Measurements from ENCODE around the gene GFY.
A peak's percentile ranks its signal among the peaks of the same experiment; 100 is the strongest.

Gene GFY

DNA sequence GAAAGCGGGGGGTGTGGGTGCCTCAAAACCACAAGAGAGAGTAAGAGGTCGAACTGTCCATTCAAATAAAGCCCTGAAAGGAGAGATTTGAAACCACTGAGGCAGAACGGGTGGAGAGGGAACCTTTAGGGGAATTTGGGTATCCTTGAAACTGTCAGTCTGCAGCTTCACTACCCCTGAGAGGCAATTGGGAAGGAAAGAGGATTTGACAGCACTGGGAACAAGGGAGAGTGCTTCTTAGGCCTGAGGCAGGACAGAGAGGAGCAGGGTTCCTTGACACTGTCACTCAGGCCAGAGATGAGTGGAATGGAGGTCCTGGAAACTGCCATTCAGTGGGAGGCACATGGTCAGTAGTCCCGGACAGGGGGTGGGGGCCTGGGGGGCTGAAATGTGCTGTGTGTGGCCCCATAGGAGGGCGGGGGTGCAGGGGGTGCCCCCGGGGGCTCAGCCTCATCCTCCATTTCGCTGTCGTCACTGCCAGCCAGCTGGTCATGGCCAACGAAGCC is 5.0 kb downstream of the GFY start:
- Histone ChIP-seq H3K36me3 (ENCODE audit: control insufficient read depth, insufficient read depth, low read length) (no peaks in the 10 kb centered on the region), H3K27me3 (ENCODE audit: control insufficient read depth, insufficient read depth, low read length) (peaks cover 63% of the 10 kb centered on the region), H3K4me3 (ENCODE audit: low read depth, low read length) (no peak overlapping the region)

DNA sequence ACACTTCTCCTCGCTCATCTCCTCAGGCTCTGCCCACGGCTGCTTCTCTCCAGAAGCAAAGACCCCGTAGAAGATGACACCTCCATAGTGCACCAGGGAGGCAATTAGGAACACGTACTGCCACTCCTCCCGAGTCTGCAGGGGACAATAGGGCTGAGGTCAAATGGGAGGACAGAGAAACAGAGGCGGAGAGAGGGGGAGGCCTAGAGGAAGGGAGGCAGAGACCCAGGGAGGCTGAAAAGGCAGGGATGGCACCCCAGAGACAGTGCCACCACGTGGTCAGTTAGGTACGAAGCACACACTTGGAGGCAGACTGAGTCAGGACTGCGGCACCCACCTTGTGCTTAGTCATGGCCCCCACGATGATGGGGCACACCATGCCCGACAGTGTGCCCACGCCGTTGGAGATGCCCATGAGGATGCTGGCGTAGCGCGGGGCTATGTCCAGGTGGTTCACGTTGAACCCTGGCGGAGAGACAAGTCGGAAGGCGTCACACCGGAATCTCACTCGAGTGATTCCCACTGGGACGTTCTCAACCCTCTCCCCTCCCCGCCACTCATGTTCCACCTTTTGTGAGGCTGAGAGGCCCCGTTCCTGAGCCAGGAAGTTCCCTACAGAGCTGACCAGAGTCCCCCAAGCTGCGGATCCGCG is 5.6 kb downstream of the GFY start:
- Histone ChIP-seq H3K27me3 (ENCODE audit: control insufficient read depth, insufficient read depth, low read length) (peaks cover 58% of the 10 kb centered on the region), H3K9me3 (ENCODE audit: control insufficient read depth, insufficient read depth, low read length) (no peaks in the 10 kb centered on the region), H3K9ac (ENCODE audit: low read depth, low read length) (no peak overlapping the region), H3K36me3 (ENCODE audit: control insufficient read depth, insufficient read depth, low read length) (no peaks in the 10 kb centered on the region), H3K4me1 (ENCODE audit: control insufficient read depth, insufficient read depth, low read length) (peaks cover 20% of the 10 kb centered on the region), H3K27ac (ENCODE audit: low read depth, low read length) (no peak overlapping the region), H3K4me3 (ENCODE audit: low read depth, low read length) (no peak overlapping the region)

More for the DNA sequence above, 5.0 kb downstream of the GFY start:
- Histone ChIP-seq H3K4me1 (ENCODE audit: control insufficient read depth, insufficient read depth, low read length) (peaks cover 20% of the 10 kb centered on the region), H3K27ac (ENCODE audit: low read depth, low read length) (no peak overlapping the region), H3K9ac (ENCODE audit: low read depth, low read length) (no peak overlapping the region), H3K9me3 (ENCODE audit: control insufficient read depth, insufficient read depth, low read length) (no peaks in the 10 kb centered on the region)

DNA sequence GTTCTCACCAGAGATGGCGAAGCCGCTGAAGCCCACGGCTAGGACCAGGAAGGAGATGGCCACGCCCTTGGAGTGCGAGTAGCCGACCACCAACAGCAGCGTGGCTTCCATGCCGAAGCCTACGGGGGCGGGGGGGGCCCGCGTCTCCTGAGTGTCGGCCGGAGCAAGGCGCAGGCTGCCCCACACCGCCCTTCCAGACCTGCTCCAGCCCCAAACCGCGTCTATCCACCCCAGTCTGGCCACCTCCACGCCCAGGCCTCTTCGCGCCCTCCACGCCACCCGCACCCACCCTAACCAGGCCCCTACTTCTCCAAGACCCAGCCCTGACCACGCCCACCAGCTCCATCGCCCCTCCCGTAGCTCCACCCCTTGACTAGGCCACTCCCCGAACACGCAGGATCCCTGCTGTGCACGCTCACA is 6.2 kb downstream of the GFY start:
- Histone ChIP-seq H3K9me3 (ENCODE audit: control insufficient read depth, insufficient read depth, low read length) (no peaks in the 10 kb centered on the region), H3K4me3 (ENCODE audit: low read depth, low read length) (no peak overlapping the region), H3K4me1 (ENCODE audit: control insufficient read depth, insufficient read depth, low read length) (peaks cover 20% of the 10 kb centered on the region), H3K9ac (ENCODE audit: low read depth, low read length) (no peak overlapping the region), H3K27ac (ENCODE audit: low read depth, low read length) (no peak overlapping the region), H3K27me3 (ENCODE audit: control insufficient read depth, insufficient read depth, low read length) (peaks cover 60% of the 10 kb centered on the region), H3K36me3 (ENCODE audit: control insufficient read depth, insufficient read depth, low read length) (no peaks in the 10 kb centered on the region)

GRCh38 chr19:49432141-49433073 is 7.2 kb downstream of the GFY start:
- Histone ChIP-seq H3K4me1 (ENCODE audit: control insufficient read depth, insufficient read depth, low read length) (peaks cover 15% of the 10 kb centered on the region), H3K4me3 (ENCODE audit: low read depth, low read length) (peak overlapping the region; percentile 73), H3K27ac (ENCODE audit: low read depth, low read length) (no peak overlapping the region), H3K9ac (ENCODE audit: low read depth, low read length) (no peak overlapping the region), H3K27me3 (ENCODE audit: control insufficient read depth, insufficient read depth, low read length) (peaks cover 60% of the 10 kb centered on the region), H3K36me3 (ENCODE audit: control insufficient read depth, insufficient read depth, low read length) (no peaks in the 10 kb centered on the region), H3K9me3 (ENCODE audit: control insufficient read depth, insufficient read depth, low read length) (no peaks in the 10 kb centered on the region)

GRCh38 chr19:49433240-49433901 is 8.2 kb downstream of the GFY start:
- no peak overlapping the region for H3K27ac ChIP-seq (ENCODE audit: low read depth, low read length)
- H3K9me3 ChIP-seq (ENCODE audit: control insufficient read depth, insufficient read depth, low read length) = no peaks in the 10 kb centered on the region
- H3K27me3 ChIP-seq (ENCODE audit: control insufficient read depth, insufficient read depth, low read length) = peaks cover 69% of the 10 kb centered on the region
- H3K4me3 ChIP-seq (ENCODE audit: low read depth, low read length) = no peak overlapping the region
- H3K4me1 ChIP-seq (ENCODE audit: control insufficient read depth, insufficient read depth, low read length) = peaks cover 10% of the 10 kb centered on the region; the same call in 1 of the 2 replicates
- no peak overlapping the region for H3K9ac ChIP-seq (ENCODE audit: low read depth, low read length)
- H3K36me3 ChIP-seq (ENCODE audit: control insufficient read depth, insufficient read depth, low read length) = no peaks in the 10 kb centered on the region

DNA sequence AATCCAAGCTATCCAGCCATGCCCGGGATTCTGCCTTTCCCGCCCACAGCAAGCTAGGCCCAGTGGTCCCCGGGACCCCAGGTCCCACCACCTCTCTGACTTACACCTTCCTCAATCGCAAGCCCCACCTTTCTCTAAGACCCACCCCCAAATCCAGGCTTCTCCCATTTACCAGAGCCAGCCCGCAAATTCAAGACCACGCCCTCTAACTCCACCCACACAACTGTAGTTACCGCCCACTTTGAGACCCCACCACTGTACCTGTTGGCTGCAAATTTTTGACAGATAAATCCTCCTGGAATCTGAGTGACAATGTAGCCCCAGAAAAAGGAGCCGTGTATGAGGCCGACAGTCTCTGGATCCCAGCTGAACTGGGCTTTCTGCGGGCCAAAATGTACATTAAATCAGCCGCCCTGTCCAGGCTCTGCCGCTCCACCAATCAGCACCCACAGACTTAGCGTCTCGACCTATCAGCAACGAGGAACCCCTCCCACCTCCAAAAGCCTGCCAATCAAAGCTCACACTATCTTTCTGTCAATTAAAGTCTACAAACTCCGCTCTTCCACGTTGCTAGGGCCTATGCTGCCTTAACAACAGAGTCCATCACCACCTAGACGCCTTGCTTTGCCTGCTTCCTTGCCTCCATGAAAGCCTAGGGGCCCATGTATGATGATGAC is 9.9 kb downstream of the GFY start:
- no peak overlapping the region for H3K27ac ChIP-seq (ENCODE audit: low read depth, low read length)
- no peak overlapping the region for H3K4me3 ChIP-seq (ENCODE audit: low read depth, low read length)
- no peak overlapping the region for H3K9ac ChIP-seq (ENCODE audit: low read depth, low read length)
- no peaks in the 10 kb centered on the region for H3K36me3 ChIP-seq (ENCODE audit: control insufficient read depth, insufficient read depth, low read length)
- H3K4me1 ChIP-seq (ENCODE audit: control insufficient read depth, insufficient read depth, low read length) = peaks cover 4% of the 10 kb centered on the region; the same call in 1 of the 2 replicates
- peaks cover 77% of the 10 kb centered on the region for H3K27me3 ChIP-seq (ENCODE audit: control insufficient read depth, insufficient read depth, low read length)
- H3K9me3 ChIP-seq (ENCODE audit: control insufficient read depth, insufficient read depth, low read length) = no peaks in the 10 kb centered on the region

GRCh38 chr19:49435670-49436069 is 10.5 kb downstream of the GFY start:
- H3K27ac ChIP-seq (ENCODE audit: low read depth, low read length) = no peak overlapping the region
- peaks cover 4% of the 10 kb centered on the region; the same call in 1 of the 2 replicates for H3K4me1 ChIP-seq (ENCODE audit: control insufficient read depth, insufficient read depth, low read length)
- no peak overlapping the region for H3K4me3 ChIP-seq (ENCODE audit: low read depth, low read length)
- no peaks in the 10 kb centered on the region for H3K36me3 ChIP-seq (ENCODE audit: control insufficient read depth, insufficient read depth, low read length)
- no peak overlapping the region for H3K9ac ChIP-seq (ENCODE audit: low read depth, low read length)
- no peaks in the 10 kb centered on the region for H3K9me3 ChIP-seq (ENCODE audit: control insufficient read depth, insufficient read depth, low read length)
- peaks cover 81% of the 10 kb centered on the region for H3K27me3 ChIP-seq (ENCODE audit: control insufficient read depth, insufficient read depth, low read length)

GRCh38 chr19:49436381-49437017 is 11.3 kb downstream of the GFY start:
- Histone ChIP-seq H3K27me3 (ENCODE audit: control insufficient read depth, insufficient read depth, low read length) (peaks cover 83% of the 10 kb centered on the region), H3K4me3 (ENCODE audit: low read depth, low read length) (peak overlapping the region; percentile 14; the same call in 1 of the 2 replicates), H3K4me1 (ENCODE audit: control insufficient read depth, insufficient read depth, low read length) (peaks cover 4% of the 10 kb centered on the region; the same call in 1 of the 2 replicates), H3K9ac (ENCODE audit: low read depth, low read length) (no peak overlapping the region), H3K27ac (ENCODE audit: low read depth, low read length) (no peak overlapping the region), H3K9me3 (ENCODE audit: control insufficient read depth, insufficient read depth, low read length) (no peaks in the 10 kb centered on the region), H3K36me3 (ENCODE audit: control insufficient read depth, insufficient read depth, low read length) (no peaks in the 10 kb centered on the region)

- H3K4me1 ChIP-seq (ENCODE audit: control insufficient read depth, insufficient read depth, low read length) = peaks cover 8% of the 10 kb centered on the region
- peaks cover 83% of the 10 kb centered on the region for H3K27me3 ChIP-seq (ENCODE audit: control insufficient read depth, insufficient read depth, low read length)
- H3K36me3 ChIP-seq (ENCODE audit: control insufficient read depth, insufficient read depth, low read length) = no peaks in the 10 kb centered on the region
- H3K9me3 ChIP-seq (ENCODE audit: control insufficient read depth, insufficient read depth, low read length) = no peaks in the 10 kb centered on the region
- H3K9ac ChIP-seq (ENCODE audit: low read depth, low read length) = no peak overlapping the region
- no peak overlapping the region for H3K4me3 ChIP-seq (ENCODE audit: low read depth, low read length)
- no peak overlapping the region for H3K27ac ChIP-seq (ENCODE audit: low read depth, low read length)
These were observed 12.0 kb downstream of the GFY start for GRCh38 chr19:49437231-49437630.

DNA sequence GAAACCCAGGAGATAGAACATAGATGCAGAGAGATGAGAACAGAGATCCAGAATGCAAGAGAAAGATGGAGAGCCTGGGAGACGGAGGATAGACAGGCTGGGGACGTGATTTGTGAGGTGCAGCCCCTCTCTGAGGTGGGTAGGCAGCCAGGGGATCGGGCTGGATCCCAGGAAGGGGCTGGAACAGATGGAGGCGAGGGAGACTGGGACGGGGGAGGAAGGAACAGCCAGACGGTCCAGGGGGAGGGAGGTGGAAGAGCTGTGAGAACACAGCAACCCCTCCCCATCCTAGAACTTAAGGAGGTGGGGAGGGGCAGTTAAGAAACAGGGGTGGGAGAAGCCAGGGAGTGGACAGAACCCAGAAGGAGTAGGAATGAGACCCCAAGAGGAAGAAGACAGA is 13.1 kb downstream of the GFY start:
- H3K27ac ChIP-seq (ENCODE audit: low read depth, low read length) = no peak overlapping the region
- no peak overlapping the region for H3K4me3 ChIP-seq (ENCODE audit: low read depth, low read length)
- peaks cover 9% of the 10 kb centered on the region for H3K4me1 ChIP-seq (ENCODE audit: control insufficient read depth, insufficient read depth, low read length)
- no peaks in the 10 kb centered on the region for H3K9me3 ChIP-seq (ENCODE audit: control insufficient read depth, insufficient read depth, low read length)
- H3K27me3 ChIP-seq (ENCODE audit: control insufficient read depth, insufficient read depth, low read length) = peaks cover 75% of the 10 kb centered on the region
- no peaks in the 10 kb centered on the region for H3K36me3 ChIP-seq (ENCODE audit: control insufficient read depth, insufficient read depth, low read length)
- no peak overlapping the region for H3K9ac ChIP-seq (ENCODE audit: low read depth, low read length)
